Measurements from ENCODE around the gene HOXA1.

DNA sequence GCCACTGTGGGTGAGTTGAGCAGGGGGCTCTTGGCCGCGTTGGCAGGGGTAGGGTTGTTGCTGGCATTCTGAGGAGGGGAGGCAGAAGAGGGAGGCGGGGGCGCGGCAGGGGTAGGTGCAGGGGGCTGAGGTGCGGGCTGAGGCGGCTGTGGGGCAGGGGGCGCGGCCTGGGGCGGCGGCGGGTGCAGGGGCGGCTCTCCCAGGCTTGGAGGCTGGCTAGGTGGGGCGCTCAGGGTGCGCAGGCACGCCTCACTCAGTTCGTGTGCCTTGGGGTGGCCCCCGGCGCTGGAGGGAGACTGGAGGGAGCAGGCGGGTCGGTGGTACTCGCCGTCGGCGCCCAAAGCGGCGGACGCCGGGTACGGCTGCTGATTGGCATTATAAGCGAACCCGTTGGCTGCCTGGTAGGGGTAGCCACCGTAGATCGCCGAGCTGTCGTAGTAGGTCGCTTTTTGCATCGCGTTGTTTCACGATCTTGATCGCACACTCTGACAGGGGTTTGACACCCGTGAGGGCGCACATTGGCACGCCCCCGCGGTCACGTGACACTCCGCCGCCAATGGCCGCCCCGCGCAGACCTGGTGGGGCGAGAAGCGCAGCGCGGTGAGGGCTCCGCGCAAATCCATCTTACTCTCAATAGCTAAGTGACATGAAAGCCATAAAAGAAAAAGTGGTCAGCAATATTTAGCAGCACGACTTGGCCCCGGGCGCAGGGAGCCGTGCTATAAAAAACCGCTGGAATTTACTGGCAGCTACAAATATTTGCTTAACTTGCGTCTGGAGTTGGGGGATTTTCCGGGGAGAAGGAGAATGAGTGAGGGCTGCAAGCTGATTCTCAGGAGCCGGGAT, 14.6 kb upstream of the HOXA1 start:
- TF ChIP-seq CTCF (IDR thresholded peaks at IDR 0.05) (no peak), POLR2A (IDR thresholded peaks at IDR 0.05; ENCODE audit: low read depth) (no peak), POLR2AphosphoS5 (IDR thresholded peaks at IDR 0.05) (peak in 1 of 2 donors; percentile 85)

Measured in esophagus muscularis mucosa (tissue), 3 donors.